H9 (cell line): Measurements from ENCODE around the gene HAND2. TPM values are rescaled to one million over a fixed set of nuclear protein-coding genes. Genes with fewer than 3 reads are reported as not detected.

Experiments
- DNase-seq: peaks from one replicate; pipeline ENCODE4 v3.0.0-alpha.2; 2017
- H2AFZ ChIP-seq: one replicate; pipeline ENCODE4 v1.6.1; 2013; ENCODE audit warnings: mild to moderate bottlenecking, low read length, control low read depth, moderate library complexity
- H2AK5ac ChIP-seq: 2 replicates; pipeline ENCODE4 v1.6.1; 2013; ENCODE audit warnings: low read length, control low read depth, mixed read lengths; ENCODE audit not compliant: insufficient read length
- H2BK120ac ChIP-seq: one replicate; pipeline ENCODE4 v1.6.1; 2013; ENCODE audit warnings: low read depth, mild to moderate bottlenecking, low read length, control low read depth, inconsistent platforms; ENCODE audit not compliant: poor library complexity, severe bottlenecking
- H2BK12ac ChIP-seq: 2 replicates; pipeline ENCODE4 v1.6.1; 2013; ENCODE audit warnings: low read length, control low read depth, mixed read lengths, low read depth; ENCODE audit not compliant: insufficient read length
- H2BK15ac ChIP-seq: 2 replicates; pipeline ENCODE4 v1.6.1; 2013; ENCODE audit warnings: low read depth, low read length, control low read depth
- H2BK20ac ChIP-seq: one replicate; pipeline ENCODE4 v1.6.1; 2013; ENCODE audit warnings: low read depth, mild to moderate bottlenecking, low read length, control low read depth, inconsistent platforms; ENCODE audit not compliant: poor library complexity, severe bottlenecking
- H2BK5ac ChIP-seq: 2 replicates; pipeline ENCODE4 v1.6.1; 2013; ENCODE audit warnings: low read length, control low read depth, mixed read lengths; ENCODE audit not compliant: insufficient read length
- H3K14ac ChIP-seq: 2 replicates; pipeline ENCODE4 v1.6.1; 2013; ENCODE audit warnings: low read length, control low read depth; ENCODE audit not compliant: insufficient read depth
- H3K18ac ChIP-seq: 2 replicates; pipeline ENCODE4 v1.6.1; 2013; ENCODE audit warnings: low read depth, mild to moderate bottlenecking, mixed read lengths, low read length, control low read depth; ENCODE audit not compliant: insufficient read length
- H3K23ac ChIP-seq: 2 replicates; pipeline ENCODE4 v1.6.1; 2013; ENCODE audit warnings: low read length, control low read depth, mixed read lengths, low read depth; ENCODE audit not compliant: insufficient read length
- H3K23me2 ChIP-seq: 2 replicates; pipeline ENCODE4 v1.6.1; 2013; ENCODE audit warnings: low read depth, mild to moderate bottlenecking, mixed read lengths, low read length, control low read depth; ENCODE audit not compliant: insufficient read length, poor library complexity, severe bottlenecking
- H3K27ac ChIP-seq: 2 replicates; pipeline ENCODE4 v1.5.1; 2013; ENCODE audit warnings: low read length, control low read depth, mixed read lengths, low read depth; ENCODE audit not compliant: insufficient read length
- H3K27me3 ChIP-seq: 2 replicates; pipeline ENCODE4 v1.6.1; 2013; ENCODE audit warnings: low read length, control low read depth, inconsistent platforms; ENCODE audit not compliant: insufficient read depth
- H3K4ac ChIP-seq: 2 replicates; pipeline ENCODE4 v1.6.1; 2013; ENCODE audit warnings: low read depth, mild to moderate bottlenecking, control low read depth, inconsistent platforms, low read length, moderate library complexity
- H3K4me1 ChIP-seq: 2 replicates; pipeline ENCODE4 v1.6.1; 2013; ENCODE audit warnings: low read length, control low read depth, inconsistent platforms; ENCODE audit not compliant: insufficient read depth
- H3K4me2 ChIP-seq: 2 replicates; pipeline ENCODE4 v1.6.1; 2013; ENCODE audit warnings: low read length, control low read depth, mixed read lengths; ENCODE audit not compliant: insufficient read length, insufficient read depth
- H3K56ac ChIP-seq: 2 replicates; pipeline ENCODE4 v1.6.1; 2013; ENCODE audit warnings: low read depth, mild to moderate bottlenecking, mixed read lengths, low read length, control low read depth; ENCODE audit not compliant: insufficient read length
- H3K79me1 ChIP-seq: 2 replicates; pipeline ENCODE4 v1.6.1; 2013; ENCODE audit warnings: low read depth, mild to moderate bottlenecking, moderate library complexity, low read length, control low read depth, inconsistent platforms; ENCODE audit not compliant: insufficient read depth, poor library complexity, severe bottlenecking
- H3K79me2 ChIP-seq: 2 replicates; pipeline ENCODE4 v1.6.1; 2013; ENCODE audit warnings: low read length, control low read depth, inconsistent platforms; ENCODE audit not compliant: insufficient read depth
- H3K9ac ChIP-seq: 2 replicates; pipeline ENCODE4 v1.6.1; 2013; ENCODE audit warnings: low read length, control low read depth, mixed read lengths; ENCODE audit not compliant: insufficient read length; ENCODE audit errors: extremely low read depth
- H3K9me3 ChIP-seq: one replicate; pipeline ENCODE4 v1.6.1; 2013; ENCODE audit warnings: low read depth, low read length, inconsistent platforms; ENCODE audit not compliant: control insufficient read depth
- H3T11ph ChIP-seq: one replicate; pipeline ENCODE4 v1.6.1; 2013; ENCODE audit warnings: mild to moderate bottlenecking, low read length, control low read depth, inconsistent platforms
- H4K20me1 ChIP-seq: one replicate; pipeline ENCODE4 v1.6.1; 2013; ENCODE audit not compliant: control insufficient read depth, insufficient read length, insufficient read depth
- H4K5ac ChIP-seq: 2 replicates; pipeline ENCODE4 v1.6.1; 2013; ENCODE audit warnings: low read depth, mild to moderate bottlenecking, mixed read lengths, low read length, control low read depth; ENCODE audit not compliant: insufficient read length
- H4K8ac ChIP-seq: replicated peaks from 2 replicates; pipeline ENCODE4 v1.6.1; 2013; ENCODE audit warnings: low read length, control low read depth, mixed read lengths, low read depth; ENCODE audit not compliant: insufficient read length
- H4K91ac ChIP-seq: 2 replicates; pipeline ENCODE4 v1.6.1; 2013; ENCODE audit warnings: low read depth, mild to moderate bottlenecking, moderate library complexity, mixed read lengths, low read length, control low read depth; ENCODE audit not compliant: insufficient read length
- H3K27ac Mint-ChIP-seq, 3 experiments: 2 replicates in 2 of 3; 3 replicates in 1 of 3; pipeline ENCODE4 v1.8.0; 2020 to 2021; ENCODE audit warnings: mixed read lengths in 3 of 3, mild to moderate bottlenecking in 1 of 3, moderate library complexity in 1 of 3
- H3K27me3 Mint-ChIP-seq: 2 replicates; pipeline ENCODE4 v1.8.0; 2021; ENCODE audit warnings: low read depth, mild to moderate bottlenecking, moderate library complexity, mixed read lengths
- H3K36me3 Mint-ChIP-seq, 3 experiments: 2 replicates in 2 of 3; 3 replicates in 1 of 3; pipeline ENCODE4 v1.8.0; 2020 to 2021; ENCODE audit warnings: low read depth in 3 of 3, mixed read lengths in 3 of 3; ENCODE audit not compliant: insufficient read depth in 1 of 3
- H3K4me1 Mint-ChIP-seq, 2 experiments: 2 replicates each; pipeline ENCODE4 v1.8.0; 2020; ENCODE audit warnings: mixed read lengths in 2 of 2
- H3K4me3 Mint-ChIP-seq, 2 experiments: 2 replicates in 1 of 2; 3 replicates in 1 of 2; pipeline ENCODE4 v1.8.0; 2020 to 2021; ENCODE audit warnings: mild to moderate bottlenecking in 2 of 2, mixed read lengths in 2 of 2, moderate library complexity in 1 of 2
- H3K9me3 Mint-ChIP-seq, 2 experiments: 2 replicates in 1 of 2; 3 replicates in 1 of 2; pipeline ENCODE4 v1.8.0; 2020; ENCODE audit warnings: mild to moderate bottlenecking in 2 of 2, mixed read lengths in 2 of 2, moderate library complexity in 1 of 2
- WGBS: extraction: QIAGEN DNeasy Blood & Tissue Kit; methylation state at CpG from one replicate; pipeline ENCODE4 v1.1.7; 2013; ENCODE audit warnings: missing lambda C conversion rate, low lambda C conversion rate, mixed read lengths; ENCODE audit not compliant: insufficient read length; ENCODE audit errors: extremely low coverage; 5-methylcytosine and 5-hydroxymethylcytosine counted together
- total RNA-seq: library from RNA; stranded (reverse); gene quantifications from 2 replicates; pipeline ENCODE4 v1.2.1, GENCODE V29; 2021
- TF ChIP-seq, protein P1 (sequence below): fragments of 200-600 bp; sonication (generic); conservative IDR thresholded peaks from 3 replicates; pipeline ENCODE4 v1.8.0; 2021; ENCODE audit warnings: antibody characterized with exemption, mild to moderate bottlenecking

The HAND2 gene
- total RNA-seq, 1 experiment from 2014 or later, result not detected

DNA sequence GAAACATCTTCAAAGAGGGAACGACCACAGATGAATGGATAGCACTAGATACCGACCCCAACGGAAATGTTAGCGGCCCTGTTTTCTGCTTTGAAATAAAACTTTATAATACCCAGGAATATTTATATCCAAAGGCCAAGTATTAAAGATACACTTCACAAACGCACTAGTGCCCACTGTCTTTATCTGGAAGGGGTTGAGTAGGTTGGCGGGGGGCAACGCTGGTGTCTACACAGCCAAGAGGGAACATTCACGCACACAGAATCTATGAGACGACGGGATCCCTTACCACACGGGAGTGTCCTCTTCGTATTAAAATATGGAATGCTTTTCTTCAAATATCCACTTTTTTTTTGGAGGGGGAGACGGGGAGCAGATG is 3.3 kb downstream of the HAND2 start:
- Histone ChIP-seq H2BK15ac (no peak overlapping the region), H3K14ac (no peak overlapping the region), H4K5ac (no peak overlapping the region), H2BK5ac (no peak overlapping the region), H3K23ac (no peak overlapping the region), H2BK120ac (no peak overlapping the region), H4K91ac (no peak overlapping the region), H2AFZ (no peak overlapping the region), H2AK5ac (no peak overlapping the region), H3K4me1 (no peaks in the 10 kb centered on the region), H3K4me2 (peak overlapping the region; percentile 52), H3K79me1 (no peaks in the 10 kb centered on the region), H3K9me3 (no peaks in the 10 kb centered on the region), H3K56ac (no peak overlapping the region), H3K18ac (no peak overlapping the region), H3K9ac (no peak overlapping the region), H3K79me2 (no peaks in the 10 kb centered on the region), H3T11ph (no peak overlapping the region), H3K23me2 (peaks cover 4% of the 10 kb centered on the region), H3K4ac (no peak overlapping the region), H2BK12ac (no peak overlapping the region), H3K27me3 (peaks cover 95% of the 10 kb centered on the region), H2BK20ac (no peak overlapping the region), H3K27ac (no peak overlapping the region), H4K8ac (no peak overlapping the region), H4K20me1 (no peaks in the 10 kb centered on the region)
- H3K4me1 Mint-ChIP-seq, result peaks cover 45 to 72% of the 10 kb centered on the region in 2 experiments
- peaks cover 4 to 22% of the 10 kb centered on the region in 2 experiments; a peak in 3 of 5 replicates for H3K9me3 Mint-ChIP-seq
- DNase-seq, result no peak
- no CpG with 5 or more reads among the region's 13 CpGs for WGBS
- no peaks in the 10 kb centered on the region; a peak in 1 of 7 replicates for H3K36me3 Mint-ChIP-seq
- peak overlapping the region in 1 of 2 experiments; percentile 82; a peak in 3 of 5 replicates for H3K4me3 Mint-ChIP-seq
- no peak overlapping the region for H3K27ac Mint-ChIP-seq
- peaks cover 97% of the 10 kb centered on the region for H3K27me3 Mint-ChIP-seq
- TF ChIP-seq, protein P1, sequence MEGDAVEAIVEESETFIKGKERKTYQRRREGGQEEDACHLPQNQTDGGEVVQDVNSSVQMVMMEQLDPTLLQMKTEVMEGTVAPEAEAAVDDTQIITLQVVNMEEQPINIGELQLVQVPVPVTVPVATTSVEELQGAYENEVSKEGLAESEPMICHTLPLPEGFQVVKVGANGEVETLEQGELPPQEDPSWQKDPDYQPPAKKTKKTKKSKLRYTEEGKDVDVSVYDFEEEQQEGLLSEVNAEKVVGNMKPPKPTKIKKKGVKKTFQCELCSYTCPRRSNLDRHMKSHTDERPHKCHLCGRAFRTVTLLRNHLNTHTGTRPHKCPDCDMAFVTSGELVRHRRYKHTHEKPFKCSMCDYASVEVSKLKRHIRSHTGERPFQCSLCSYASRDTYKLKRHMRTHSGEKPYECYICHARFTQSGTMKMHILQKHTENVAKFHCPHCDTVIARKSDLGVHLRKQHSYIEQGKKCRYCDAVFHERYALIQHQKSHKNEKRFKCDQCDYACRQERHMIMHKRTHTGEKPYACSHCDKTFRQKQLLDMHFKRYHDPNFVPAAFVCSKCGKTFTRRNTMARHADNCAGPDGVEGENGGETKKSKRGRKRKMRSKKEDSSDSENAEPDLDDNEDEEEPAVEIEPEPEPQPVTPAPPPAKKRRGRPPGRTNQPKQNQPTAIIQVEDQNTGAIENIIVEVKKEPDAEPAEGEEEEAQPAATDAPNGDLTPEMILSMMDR, result no peak
